ENCODE results near the gene CDKL2.
"Not testable (repeated sequence)": the region's sequence is repeated elsewhere in the genome, so short reads cannot be mapped to it uniquely, and the experiment has no call there.

CDKL2 gene

DNA sequence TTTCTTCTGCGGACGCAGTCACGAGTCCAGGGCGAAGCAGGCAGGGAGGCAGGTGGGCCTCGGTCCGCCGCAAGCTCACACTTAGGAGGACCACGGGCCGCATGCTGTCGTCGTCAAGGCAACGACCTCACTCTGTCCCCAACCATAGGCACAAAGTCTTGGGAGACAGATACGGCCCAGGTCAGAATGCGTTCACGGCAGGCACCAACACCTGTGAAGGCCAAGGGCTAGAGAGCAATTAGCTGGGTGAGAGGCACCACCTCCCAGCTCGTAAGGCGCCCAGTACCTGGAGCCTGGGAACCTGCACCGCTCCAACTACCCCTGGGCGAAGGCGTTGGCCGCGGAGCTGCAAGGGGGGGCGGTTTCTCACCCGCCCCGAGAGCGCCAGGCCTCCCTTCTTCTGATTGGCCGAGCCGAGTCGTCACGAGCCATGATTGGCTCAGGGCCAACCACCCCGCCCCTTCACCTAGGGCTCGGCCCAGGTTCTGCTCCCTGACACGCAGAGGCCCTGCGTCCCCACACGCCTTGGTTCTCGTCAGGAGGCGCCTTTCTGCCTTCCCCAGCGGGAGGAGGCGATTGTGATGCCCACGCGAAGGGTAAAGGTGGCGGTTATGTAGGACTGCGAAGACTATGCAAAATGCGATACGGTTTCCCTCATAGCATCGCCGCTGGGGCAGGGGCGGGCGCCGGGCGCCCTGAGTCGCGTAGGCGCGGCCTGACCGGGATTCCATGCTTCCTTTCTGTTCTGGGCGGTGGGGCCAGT is at the start of gene CDKL2:
Gene CDKL2, minus strand, starts transcription at position 355 of the 763 bp plus-strand sequence. CDS start 4,540 bp downstream, outside the sequence.
- peak; percentile 86 to 91 for DNase-seq (ENCODE audit: low read depth in 2 of 2, low spot score in 1 of 2)

DNA sequence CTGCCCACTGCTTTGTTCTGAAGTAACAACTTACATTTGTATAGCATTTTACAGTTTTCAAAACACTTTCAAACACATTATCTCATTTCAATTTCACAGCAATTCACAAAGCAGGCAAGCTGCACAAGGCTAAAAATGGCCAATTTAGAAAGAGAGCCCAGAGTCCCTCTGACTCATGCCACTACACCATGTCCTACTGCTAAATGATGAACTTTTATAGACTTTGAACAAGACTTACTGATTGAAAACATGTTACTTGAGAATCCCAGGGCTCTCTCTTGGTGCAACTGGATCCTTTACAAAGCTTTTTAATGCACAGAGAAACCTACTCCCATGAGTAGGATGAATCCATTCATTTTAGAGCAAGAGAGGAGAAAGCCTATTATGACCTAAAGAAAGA is 48.6 kb upstream of the CDKL2 start:
- no peak for DNase-seq (ENCODE audit: low read depth in 2 of 2, low spot score in 1 of 2)

DNA sequence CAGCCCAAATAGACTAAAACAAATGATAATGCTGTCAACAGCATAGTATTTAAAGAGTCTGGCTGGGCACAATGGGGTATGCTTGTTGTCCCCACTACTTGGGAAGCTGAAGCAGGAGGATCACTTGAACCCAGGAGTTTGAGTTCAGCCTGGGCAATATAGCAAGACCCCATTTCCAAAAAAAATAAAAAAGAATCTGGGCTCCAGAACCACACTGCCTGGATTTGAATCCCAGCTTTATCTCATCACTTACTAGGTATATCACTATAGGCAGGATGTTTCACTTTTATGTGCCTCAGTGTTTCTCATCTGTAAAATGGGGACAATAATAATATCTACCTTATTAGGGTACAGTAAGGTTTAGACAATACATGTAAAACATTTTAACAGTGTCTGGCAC is 48.1 kb upstream of the CDKL2 start:
- DNase-seq (ENCODE audit: low read depth in 2 of 2, low spot score in 1 of 2) = no peak

DNA sequence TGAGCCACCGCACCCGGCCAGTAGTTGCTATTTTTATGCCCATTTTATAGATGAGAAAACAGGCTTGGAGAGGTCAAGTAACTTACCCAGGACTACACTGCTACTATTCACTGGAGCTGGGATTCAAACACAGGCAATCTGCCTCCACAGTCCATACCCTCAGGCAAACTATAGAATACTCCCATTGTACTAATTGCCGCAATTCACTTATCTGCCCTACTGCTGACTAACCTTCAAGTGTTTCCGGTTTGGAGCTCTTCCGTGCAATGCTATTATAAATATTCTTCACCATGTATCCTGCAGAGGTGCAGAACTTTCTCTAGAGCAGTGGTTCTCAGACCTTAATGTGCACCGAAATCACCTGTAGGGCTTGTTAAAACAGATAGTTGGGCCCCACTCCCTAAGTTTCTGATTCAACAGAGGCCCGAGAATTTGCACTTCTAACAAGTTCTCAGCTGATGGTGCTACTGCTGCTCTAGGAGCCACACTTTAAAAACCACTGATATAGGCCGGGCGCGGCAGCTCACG is 44.7 kb upstream of the CDKL2 start:
- no peak for DNase-seq (ENCODE audit: low read depth in 2 of 2, low spot score in 1 of 2)

DNA sequence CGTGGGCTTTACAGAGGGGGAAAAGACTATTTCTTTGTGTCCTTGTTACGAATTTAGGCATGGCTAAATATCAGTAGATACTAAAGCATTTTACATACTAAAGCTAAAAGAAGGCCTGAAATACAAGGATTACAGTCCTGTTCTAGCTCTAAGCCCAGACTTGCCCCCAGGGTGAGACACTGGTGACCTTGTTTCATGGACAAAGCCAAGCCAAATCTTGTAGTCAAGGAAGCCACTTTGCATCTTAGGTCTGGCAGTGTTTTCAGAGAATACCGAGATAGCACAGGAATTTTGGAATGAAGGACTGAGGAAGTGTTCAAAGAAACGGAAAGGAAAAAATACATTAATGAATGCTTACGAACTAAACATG is 43.6 kb upstream of the CDKL2 start:
- DNase-seq (ENCODE audit: low read depth in 2 of 2, low spot score in 1 of 2) = no peak

DNA sequence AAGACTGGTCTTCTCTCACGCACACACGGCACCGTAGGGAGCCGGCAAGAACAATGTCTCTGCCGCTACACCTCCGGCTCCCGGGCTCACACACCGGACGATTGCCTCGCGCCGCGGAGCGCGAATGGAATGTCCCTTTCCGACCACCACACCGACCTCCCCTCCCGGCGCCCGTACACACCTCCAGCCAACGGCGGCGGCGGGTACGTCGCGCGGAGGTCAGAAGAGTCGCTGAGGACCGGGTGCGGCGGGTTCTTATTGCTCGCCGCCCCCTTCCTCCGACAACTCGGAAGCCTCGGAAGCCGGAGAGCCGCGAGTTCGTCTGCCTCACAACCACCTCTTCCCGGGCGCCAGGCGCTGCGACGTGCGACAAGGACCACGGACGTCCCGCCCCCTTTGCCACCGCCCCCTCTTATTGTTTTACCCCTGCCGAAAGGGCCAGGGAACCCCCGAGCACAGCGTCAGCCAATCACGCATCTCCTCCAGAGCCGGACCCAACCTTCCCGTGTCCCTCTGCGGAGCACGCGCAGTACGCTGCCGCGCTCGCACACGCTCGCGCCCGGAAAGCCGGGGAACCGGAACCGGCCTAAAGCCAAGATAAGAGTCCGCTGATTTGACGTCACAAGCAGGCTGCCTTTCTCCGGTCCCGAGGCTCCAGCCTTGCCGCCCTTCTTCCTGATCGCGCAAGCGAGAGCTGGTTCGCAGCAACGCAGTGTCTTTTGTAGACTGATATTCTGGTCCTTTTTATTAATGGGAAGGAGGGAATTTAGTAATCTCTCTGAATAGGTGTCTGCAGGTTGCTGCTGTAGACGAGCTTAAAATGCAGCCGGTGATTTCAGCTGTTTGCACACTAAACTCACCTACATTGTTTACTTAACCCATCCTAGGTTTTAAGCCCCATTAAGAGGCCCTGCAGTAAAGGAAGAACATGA is 43.0 kb upstream of the CDKL2 start, which contains the start of gene G3BP2:
Gene G3BP2, minus strand, starts transcription at position 385 of the 932 bp plus-strand sequence. CDS start 11,386 bp downstream, outside the sequence.
- DNase-seq (ENCODE audit: low read depth in 2 of 2, low spot score in 1 of 2) = peak; percentile 93 to 95

DNA sequence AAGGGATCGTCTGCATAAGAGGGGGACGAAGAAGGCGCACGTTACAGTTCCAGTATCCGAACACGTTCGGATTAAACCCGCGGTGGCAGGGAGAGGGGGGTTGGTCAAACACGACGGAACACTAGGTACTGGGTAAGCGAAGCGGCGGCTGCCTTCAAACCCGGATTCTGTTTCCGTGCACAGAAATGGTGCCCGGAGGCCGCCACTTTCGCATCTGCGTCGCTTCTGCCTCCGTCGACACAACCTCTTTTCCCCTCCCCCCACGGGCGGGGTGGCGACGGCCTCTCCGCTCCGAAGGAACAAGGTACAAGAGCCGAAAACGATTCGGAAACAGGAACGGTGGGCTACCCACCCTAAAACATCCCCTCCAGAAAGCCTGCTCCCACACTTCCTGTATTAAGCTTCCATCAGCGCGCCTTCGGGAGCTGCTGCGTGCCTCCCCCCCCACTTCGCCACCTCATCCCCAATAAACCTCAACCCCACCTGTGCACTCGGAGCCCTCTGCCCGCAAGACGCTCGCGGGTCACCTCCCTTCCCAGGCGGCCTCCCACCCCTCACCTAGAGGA is 42.2 kb upstream of the CDKL2 start:
- DNase-seq (ENCODE audit: low read depth in 2 of 2, low spot score in 1 of 2) = peak; percentile 62 to 63

DNA sequence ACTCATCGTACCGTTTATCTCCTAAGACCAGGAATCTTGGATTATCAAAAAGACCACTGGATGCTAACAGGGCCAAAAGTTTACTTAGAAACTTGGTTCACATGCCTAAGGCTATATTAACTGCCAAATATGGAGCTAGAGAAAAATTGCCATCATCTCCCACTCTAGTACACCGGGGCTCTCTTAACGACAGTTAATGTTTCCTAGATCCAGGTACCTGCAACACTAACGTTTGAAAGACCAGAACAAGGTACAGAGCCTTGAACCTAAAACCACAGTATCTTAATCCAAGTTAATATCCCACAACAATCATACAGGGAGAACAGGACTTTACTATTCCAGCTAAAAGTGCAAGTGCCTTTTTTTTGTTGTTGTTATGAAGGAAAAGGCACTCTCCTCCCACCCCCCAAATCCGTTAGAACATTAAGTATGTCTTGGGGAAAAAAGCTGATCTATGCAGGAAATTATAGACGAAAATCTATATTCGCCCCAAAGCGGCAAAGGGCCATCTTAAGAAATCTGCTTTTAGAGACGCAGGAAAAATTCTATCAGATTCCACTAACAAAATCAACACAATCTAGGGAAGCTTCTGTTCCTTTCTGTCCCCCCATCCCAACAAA is 41.6 kb upstream of the CDKL2 start:
- DNase-seq (ENCODE audit: low read depth in 2 of 2, low spot score in 1 of 2) = no peak

DNA sequence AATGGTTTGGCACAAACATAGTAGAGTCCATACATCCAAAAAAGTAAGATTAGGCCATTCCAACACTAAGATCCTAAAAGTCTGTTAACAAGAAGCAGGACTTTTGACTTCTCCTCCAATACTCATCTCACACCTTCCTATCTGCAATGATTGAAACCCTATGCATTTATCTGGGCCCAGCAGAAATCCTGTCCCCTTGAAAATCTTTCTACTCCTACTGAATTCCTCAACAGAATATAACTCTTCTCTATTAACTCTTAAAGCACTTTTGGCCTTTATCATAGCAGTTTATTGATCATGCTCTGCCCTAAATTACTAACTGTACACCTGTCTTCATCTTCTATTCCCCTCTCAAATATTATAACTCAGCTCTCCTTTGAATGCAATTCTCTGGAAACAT is 38.3 kb upstream of the CDKL2 start:
- no peak for DNase-seq (ENCODE audit: low read depth in 2 of 2, low spot score in 1 of 2)

DNA sequence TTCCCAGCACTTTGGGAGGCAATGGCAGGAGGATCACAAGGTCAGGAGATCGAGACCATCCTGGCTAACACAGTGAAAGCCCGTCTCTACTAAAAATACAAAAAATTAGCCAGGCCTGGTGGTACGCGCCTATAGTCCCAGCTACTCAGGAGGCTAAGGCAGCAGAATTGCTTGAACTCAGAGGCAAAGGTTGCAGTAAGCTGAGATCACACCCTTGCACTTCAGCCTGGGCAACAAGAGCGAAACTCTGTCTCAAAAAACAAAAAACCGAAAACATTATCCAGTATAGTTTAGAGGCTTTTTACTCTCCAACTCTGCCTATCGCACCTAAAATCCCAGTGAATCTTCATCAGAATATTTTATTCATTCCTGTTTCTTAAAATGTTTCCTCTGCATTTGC is 37.3 kb upstream of the CDKL2 start:
- not testable (repeated sequence) for DNase-seq (ENCODE audit: low read depth in 2 of 2, low spot score in 1 of 2)

DNA sequence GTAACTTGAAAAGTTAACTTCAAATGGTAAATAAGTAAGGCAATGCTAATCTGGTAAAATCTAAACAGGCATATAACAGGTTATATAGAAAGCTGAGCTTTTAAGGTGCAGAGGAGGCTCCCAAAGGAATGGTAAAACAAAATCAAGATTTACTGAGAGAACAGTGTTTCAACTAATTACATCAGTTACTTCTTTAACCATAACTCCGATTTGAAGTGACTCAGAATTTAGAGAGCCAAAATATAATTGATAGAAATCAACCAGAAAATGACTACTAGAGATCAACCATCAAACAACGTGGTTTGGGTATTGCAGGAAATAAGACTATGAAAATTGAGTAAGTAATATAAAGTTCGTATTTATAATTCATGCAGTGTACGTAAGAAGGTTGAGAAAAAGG is 36.0 kb upstream of the CDKL2 start:
- DNase-seq (ENCODE audit: low read depth in 2 of 2, low spot score in 1 of 2) = no peak

DNA sequence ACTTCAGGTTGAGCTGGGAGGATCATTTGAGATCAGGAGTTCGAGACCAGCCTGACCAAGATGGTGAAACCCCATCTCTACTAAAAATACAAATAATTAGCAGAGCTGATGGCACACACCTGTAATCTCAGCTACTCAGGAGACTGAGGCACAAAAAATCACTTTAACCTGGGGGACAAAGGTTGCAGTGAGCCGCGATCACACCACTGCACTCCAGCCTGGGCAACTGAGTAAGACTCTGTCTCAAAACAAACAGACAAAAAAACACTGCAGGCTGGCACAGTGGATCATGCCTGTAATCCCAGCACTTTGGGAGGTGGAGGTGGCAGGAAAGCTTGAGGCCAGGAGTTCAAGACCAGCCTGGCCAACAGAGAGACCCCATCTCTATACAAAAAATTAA is 34.3 kb upstream of the CDKL2 start:
- DNase-seq (ENCODE audit: low read depth in 2 of 2, low spot score in 1 of 2) = not testable (repeated sequence)

DNA sequence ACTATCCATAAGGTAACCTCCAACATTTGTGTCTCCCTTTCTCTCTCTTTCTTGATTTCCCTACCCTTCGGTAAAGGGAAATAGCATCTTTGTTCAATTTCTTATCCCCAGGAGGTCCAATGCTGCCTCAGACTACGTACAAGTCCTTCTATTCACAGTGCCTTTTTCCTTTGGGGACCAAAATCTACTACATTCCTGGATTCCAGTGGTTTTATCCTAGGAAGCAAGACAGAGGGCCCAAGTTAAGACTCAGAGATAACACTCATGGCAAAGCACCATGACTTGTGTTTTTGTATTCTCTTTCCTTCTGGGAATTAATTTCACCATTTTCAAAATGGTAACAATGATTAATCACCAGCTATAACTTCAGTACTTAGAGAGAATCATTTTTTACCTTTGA is 32.3 kb upstream of the CDKL2 start:
- no peak for DNase-seq (ENCODE audit: low read depth in 2 of 2, low spot score in 1 of 2)

DNA sequence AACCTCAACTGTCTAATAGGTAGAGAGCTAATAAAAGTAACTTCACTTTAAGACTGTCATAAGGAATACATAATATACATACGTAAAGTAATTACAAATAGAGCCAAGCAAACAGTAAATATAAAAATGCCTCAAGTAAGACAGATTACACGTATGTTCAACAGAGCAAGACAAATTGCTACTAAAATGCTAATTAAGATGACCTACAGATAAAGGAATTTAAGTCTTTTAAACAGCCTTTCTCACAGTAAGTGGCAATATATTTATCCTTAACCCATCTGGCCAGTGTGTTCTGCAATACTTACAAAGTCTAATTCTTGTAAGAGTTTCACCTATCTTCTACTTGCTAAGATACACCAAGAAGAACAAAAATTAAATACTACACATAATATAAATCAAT is 30.2 kb upstream of the CDKL2 start:
- no peak for DNase-seq (ENCODE audit: low read depth in 2 of 2, low spot score in 1 of 2)

DNA sequence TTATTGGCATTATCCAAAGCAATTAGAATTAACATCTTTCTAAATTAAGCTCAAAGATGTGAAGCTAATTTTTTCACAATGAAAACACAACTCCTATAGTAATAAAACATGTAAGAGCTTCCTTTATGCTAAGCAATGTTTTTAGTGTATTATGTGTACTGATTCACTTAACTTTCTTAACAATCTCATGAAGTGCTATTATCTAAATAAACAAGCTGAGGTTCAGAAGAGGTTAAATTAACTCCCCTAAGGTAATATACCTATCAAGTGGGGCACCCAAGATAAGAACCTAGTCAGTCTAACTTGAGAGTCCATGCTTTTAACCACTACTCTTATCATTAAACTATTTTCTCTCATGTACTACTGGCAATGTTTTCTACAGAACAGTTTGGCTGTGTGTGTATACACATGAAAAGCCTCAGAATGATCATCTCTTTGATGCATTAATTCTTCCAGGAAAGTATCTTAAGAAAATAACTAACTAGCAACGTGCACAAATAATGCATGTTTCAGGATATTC is 29.2 kb upstream of the CDKL2 start:
- no peak for DNase-seq (ENCODE audit: low read depth in 2 of 2, low spot score in 1 of 2)

DNA sequence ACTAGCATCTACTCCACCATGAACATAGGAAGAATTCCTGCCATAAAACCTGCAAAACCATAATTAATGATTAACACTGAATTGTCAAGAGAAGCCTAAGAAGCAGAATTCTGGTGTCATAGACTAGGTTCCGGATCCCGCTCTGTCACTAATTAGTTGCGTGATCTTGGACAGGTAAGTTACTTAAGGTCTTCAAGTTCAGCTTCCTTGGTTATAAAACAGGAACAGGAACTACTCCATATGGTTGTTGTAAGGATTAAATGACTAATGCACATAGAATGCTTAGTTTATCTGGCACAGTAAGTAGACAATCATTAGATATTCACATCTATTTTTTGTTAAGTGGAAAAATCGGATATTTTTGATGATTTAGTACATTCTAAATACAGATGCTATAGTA is 28.5 kb upstream of the CDKL2 start:
- DNase-seq (ENCODE audit: low read depth in 2 of 2, low spot score in 1 of 2) = no peak

DNA sequence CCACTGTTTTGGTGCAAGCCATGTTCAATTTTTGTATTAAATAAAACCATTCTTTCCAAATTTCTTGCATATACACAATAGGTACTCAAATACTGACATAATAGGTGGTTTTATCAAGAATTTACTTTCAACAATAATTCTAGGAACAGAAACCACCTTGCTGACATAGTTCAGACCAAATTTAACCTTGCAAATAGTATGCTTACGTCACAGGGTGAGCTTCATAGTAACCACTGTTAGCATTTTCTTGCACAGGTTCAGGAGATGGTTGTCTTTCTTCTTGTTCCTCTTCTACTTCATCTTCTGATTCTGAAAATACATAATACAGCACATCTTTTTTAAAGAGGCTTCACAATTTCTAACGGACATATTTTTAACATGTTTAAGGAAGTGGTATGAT is 25.2 kb upstream of the CDKL2 start:
- no peak for DNase-seq (ENCODE audit: low read depth in 2 of 2, low spot score in 1 of 2)

DNA sequence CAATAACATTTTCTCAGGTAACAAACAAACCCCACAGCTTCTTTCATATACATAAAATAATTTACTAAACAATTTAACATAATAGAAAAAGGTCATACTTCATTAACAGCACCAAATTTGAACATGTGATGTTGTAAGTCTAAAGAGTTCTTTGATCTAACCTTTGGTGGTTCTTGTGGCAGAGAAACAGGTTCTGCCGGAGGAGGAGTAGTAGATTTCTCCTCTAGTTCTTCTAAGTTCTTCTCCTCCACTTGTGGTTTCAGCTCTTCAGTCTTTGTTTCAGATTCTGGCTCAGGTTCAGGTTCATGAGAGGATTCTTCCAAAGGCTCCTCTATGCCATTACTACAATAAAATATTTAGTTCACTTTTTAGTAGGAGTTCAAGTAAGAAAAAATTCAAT is 24.6 kb upstream of the CDKL2 start:
- no peak for DNase-seq (ENCODE audit: low read depth in 2 of 2, low spot score in 1 of 2)

DNA sequence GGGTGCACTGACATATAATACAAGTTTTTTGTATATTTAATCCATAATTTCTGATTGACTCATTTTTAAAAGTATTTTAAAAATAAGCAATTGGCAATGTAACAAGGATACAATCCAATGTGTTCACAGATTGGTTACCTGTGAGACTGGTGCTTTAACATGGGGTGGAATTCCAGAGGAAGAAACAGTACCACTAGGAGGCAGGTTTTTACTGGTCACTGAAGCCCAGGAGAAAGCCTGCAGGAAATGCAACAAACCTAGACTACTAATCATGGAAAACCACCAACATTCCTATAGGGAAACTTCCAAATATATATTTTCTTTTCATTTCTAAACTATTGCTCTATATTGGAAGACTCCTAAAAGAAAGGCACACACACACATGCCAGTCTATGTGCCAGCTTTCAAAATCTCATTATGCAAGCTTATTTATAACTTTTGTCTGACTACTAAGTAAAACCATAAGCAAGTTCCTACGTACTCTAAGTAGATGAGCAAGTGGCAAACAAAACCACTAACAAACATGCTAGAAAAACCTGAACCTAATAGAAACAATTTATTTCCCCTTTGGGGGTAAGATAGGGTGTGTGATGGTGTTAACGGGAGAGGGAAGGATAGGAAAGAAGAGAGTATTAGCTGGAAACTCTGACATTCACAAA is 23.6 kb upstream of the CDKL2 start:
- no peak for DNase-seq (ENCODE audit: low read depth in 2 of 2, low spot score in 1 of 2)

DNA sequence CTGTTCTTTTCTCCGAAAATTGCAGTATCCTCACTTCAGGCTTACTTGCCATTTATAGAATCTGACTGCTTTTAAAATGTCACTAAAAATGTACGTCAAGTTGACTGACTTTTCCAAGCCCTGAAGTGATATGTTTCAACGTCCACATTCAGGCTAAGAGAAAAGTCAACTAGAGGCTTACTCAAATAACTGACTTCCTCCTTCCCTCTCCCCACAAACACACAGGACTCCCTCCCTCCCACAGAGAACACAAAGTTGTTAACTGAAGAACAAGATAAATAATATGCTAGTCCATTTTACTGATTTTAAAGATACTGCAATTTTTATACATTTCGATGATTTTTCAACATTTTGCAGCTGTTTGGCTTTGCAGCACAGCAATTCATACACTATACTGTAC is 13.8 kb upstream of the CDKL2 start:
- DNase-seq (ENCODE audit: low read depth in 2 of 2, low spot score in 1 of 2) = no peak

All from stimulated activated CD8-positive, alpha-beta memory T cell treated with anti-CD3 and anti-CD28 coated beads, Interleukin-4, amount 100 ng/mL, for 1 hour (primary cell).